HG03196 (cell line): ENCODE measurements around the gene TBL1X.

Experiments
- ATAC-seq: cut with Tn5 transposase; IDR thresholded peaks from one replicate; pipeline ENCODE4 v1.9.1; 2021; ENCODE audit not compliant: unreplicated experiment

Gene TBL1X

DNA sequence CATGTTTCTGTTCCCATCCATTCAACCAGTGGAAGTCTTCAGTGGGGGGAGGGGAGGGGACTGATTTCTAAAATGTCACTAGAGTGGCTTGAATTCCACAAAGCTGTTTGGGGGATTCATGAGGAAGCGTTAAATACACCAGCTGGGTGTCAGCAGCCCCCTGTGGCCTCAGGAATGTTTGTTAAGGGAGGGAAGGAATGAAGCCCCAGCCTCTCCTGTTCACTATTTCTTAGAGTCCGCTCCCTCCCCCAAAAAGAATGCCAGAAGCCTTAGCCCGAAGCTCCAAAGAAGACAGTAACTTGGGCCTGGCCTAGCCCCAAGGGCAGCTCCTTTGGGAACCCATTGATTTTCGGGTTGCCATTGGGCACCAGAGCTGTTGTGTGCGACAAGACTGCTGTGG, 324.7 kb downstream of the TBL1X start:
- no peak for ATAC-seq
